PC-3 (cell line): Measurements from ENCODE around the gene ZMIZ1. TPM values are rescaled to one million over a fixed set of nuclear protein-coding genes. Genes with fewer than 3 reads are reported as not detected.

Experiments used
- ATAC-seq: fragments of 200-7000 bp; cut with Tn5 transposase; 2 replicates; pipeline ENCODE4 v1.9.1; 2020; ENCODE audit warnings: mild to moderate bottlenecking, moderate library complexity
- BruUV-seq: library from RNA; stranded (reverse); fragments of 400-500 nt; replicated peaks from 2 replicates; lab custom pipeline; 2021; lab: Mats Ljungman, UMichigan
- CTCF ChIA-PET: fragments of 300-600 bp; sonication (Branson Sonifier 250); formaldehyde crosslinking; loops from one replicate; lab custom pipeline; 2022; ENCODE audit warnings: antibody characterized with exemption; lab: Charles Lee
- POLR2A ChIA-PET: fragments of 300-600 bp; sonication (Branson Sonifier 250); formaldehyde crosslinking; loops from one replicate; lab custom pipeline; 2022; ENCODE audit warnings: antibody characterized with exemption; ENCODE audit not compliant: unreplicated experiment; lab: Charles Lee
- DNase-seq: peaks from one replicate; pipeline ENCODE4 v3.0.0-alpha.2; 2015
- H2AFZ ChIP-seq: fragments of 300-600 bp; sonication (generic); 2 replicates; pipeline ENCODE4 v1.6.0; 2016; ENCODE audit warnings: antibody characterized with exemption, low read length
- H3F3A ChIP-seq: fragments of 300-600 bp; sonication (generic); one replicate; pipeline ENCODE4 v1.6.0; 2017; ENCODE audit warnings: antibody characterized with exemption, low read length, control low read depth, mild to moderate bottlenecking; ENCODE audit not compliant: unreplicated experiment
- H3K27ac ChIP-seq: fragments of 300-600 bp; sonication (generic); 2 replicates; pipeline ENCODE4 v1.5.1; 2016; ENCODE audit warnings: mild to moderate bottlenecking, low read length
- H3K27me3 ChIP-seq: fragments of 300-600 bp; sonication (generic); 2 replicates; pipeline ENCODE4 v1.6.1; 2016; ENCODE audit warnings: low read length, mixed read lengths
- H3K36me3 ChIP-seq: fragments of 300-600 bp; sonication (generic); 2 replicates; pipeline ENCODE4 v1.6.1; 2016; ENCODE audit warnings: low read depth, mixed run types, low read length, mixed read lengths
- H3K4me1 ChIP-seq: fragments of 300-600 bp; sonication (generic); 2 replicates; pipeline ENCODE4 v1.5.1; 2016; ENCODE audit warnings: low read length; ENCODE audit not compliant: insufficient read depth
- H3K4me2 ChIP-seq: fragments of 300-600 bp; sonication (generic); 2 replicates; pipeline ENCODE4 v1.6.0; 2016; ENCODE audit warnings: low read length
- H3K4me3 ChIP-seq: fragments of 300-600 bp; sonication (generic); 2 replicates; pipeline ENCODE4 v1.5.1; 2016; ENCODE audit warnings: mild to moderate bottlenecking, low read length, mixed read lengths
- H3K79me2 ChIP-seq: fragments of 300-600 bp; sonication (generic); 2 replicates; pipeline ENCODE4 v1.6.1; 2017; ENCODE audit warnings: low read length, mixed read lengths
- H3K9ac ChIP-seq: fragments of 300-600 bp; sonication (generic); 2 replicates; pipeline ENCODE4 v1.6.0; 2016; ENCODE audit warnings: mild to moderate bottlenecking, low read length
- H3K9me2 ChIP-seq: fragments of 300-600 bp; sonication (generic); replicated peaks from 2 replicates; pipeline ENCODE4 v1.6.1; 2016; ENCODE audit warnings: mixed run types, low read length, mixed read lengths
- H3K9me3 ChIP-seq: fragments of 300-600 bp; sonication (generic); 2 replicates; pipeline ENCODE4 v1.6.1; 2016; ENCODE audit warnings: low read length, mixed read lengths
- H4K20me1 ChIP-seq: fragments of 300-600 bp; sonication (generic); 2 replicates; pipeline ENCODE4 v1.6.1; 2016; ENCODE audit warnings: low read length, mixed read lengths
- CTCF ChIP-seq: fragments of 300-600 bp; sonication (generic); conservative IDR thresholded peaks from 2 replicates; pipeline ENCODE4 v1.5.1; 2017; ENCODE audit warnings: antibody characterized with exemption, low read depth, mild to moderate bottlenecking, low read length
- EZH2 ChIP-seq: fragments of 300-600 bp; sonication (generic); IDR thresholded peaks from one replicate; pipeline ENCODE4 v1.6.1; 2017; ENCODE audit warnings: antibody characterized with exemption, mild to moderate bottlenecking, low read length; ENCODE audit not compliant: unreplicated experiment
- EZH2phosphoT487 ChIP-seq: fragments of 300-600 bp; sonication (generic); IDR thresholded peaks from 2 replicates; pipeline ENCODE4 v1.6.1; 2018; ENCODE audit warnings: mild to moderate bottlenecking, antibody characterized with exemption, low read length, borderline replicate concordance
- intact Hi-C: fragments of 100-400 bp; cut with micrococcal nuclease; formaldehyde crosslinking; loops from 2 replicates; pipeline ENCODE4 v1.9.0; 2023
- total RNA-seq: library from RNA; depleted of rRNA; stranded (reverse); fragments of >200 nt; gene quantifications from 2 replicates; pipeline ENCODE4 v1.2.3, GENCODE V29; 2014

ZMIZ1 gene
- total RNA-seq, 1 experiment from 2014 or later = 55.4 TPM

GRCh38 chr10:79280956-79281355 is 212.2 kb downstream of the ZMIZ1 start:
- TF ChIP-seq EZH2 (no peak), CTCF (no peak), EZH2phosphoT487 (no peak)
- CTCF ChIA-PET = interaction anchor here (0.6 to 1.1 kb wide), 2 partner anchors 12 to 85 kb away, joined by 3 to 4 read pairs; no protein-coding TSS in a partner anchor
- Histone ChIP-seq H3K4me2 (no peak overlapping the region), H3K36me3 (peaks cover 12% of the 10 kb centered on the region; the same call in 1 of the 2 replicates), H3K9me3 (no peaks in the 10 kb centered on the region), H3K9me2 (no peaks in the 10 kb centered on the region), H3K27me3 (no peaks in the 10 kb centered on the region), H3K9ac (no peak overlapping the region), H3F3A (no peaks in the 10 kb centered on the region), H2AFZ (no peak overlapping the region), H3K4me1 (no peaks in the 10 kb centered on the region), H3K79me2 (no peaks in the 10 kb centered on the region), H3K4me3 (no peak overlapping the region), H4K20me1 (no peaks in the 10 kb centered on the region), H3K27ac (no peak overlapping the region)
- ATAC-seq = no peak
- POLR2A ChIA-PET = no interaction called here
- intact Hi-C loops = no loop called here
- no TSS peak for BruUV-seq
- DNase-seq = no peak

GRCh38 chr10:79282388-79282787 is 213.6 kb downstream of the ZMIZ1 start:
- Histone ChIP-seq H3K27me3 (no peaks in the 10 kb centered on the region), H3K27ac (no peak overlapping the region), H3K9me2 (no peaks in the 10 kb centered on the region), H3K4me3 (no peak overlapping the region), H3K9ac (no peak overlapping the region), H3K4me1 (0 out of 2 replicates have a peak, but pooled peaks cover under 1% of the 10 kb centered on the region), H3K4me2 (no peak overlapping the region), H3F3A (no peaks in the 10 kb centered on the region), H2AFZ (no peak overlapping the region), H3K36me3 (peaks cover 12% of the 10 kb centered on the region; the same call in 1 of the 2 replicates), H3K9me3 (no peaks in the 10 kb centered on the region), H4K20me1 (no peaks in the 10 kb centered on the region), H3K79me2 (no peaks in the 10 kb centered on the region)
- intact Hi-C loops = no loop called here
- CTCF ChIA-PET = no interaction called here
- TF ChIP-seq EZH2 (no peak), CTCF (no peak), EZH2phosphoT487 (no peak)
- ATAC-seq (no peak), DNase-seq (no peak)
- no TSS peak for BruUV-seq
- POLR2A ChIA-PET = no interaction called here

- BruUV-seq = no TSS peak
- no peak for ATAC-seq
- DNase-seq = no peak
- Histone ChIP-seq H3K9me3 (no peaks in the 10 kb centered on the region), H3K79me2 (no peaks in the 10 kb centered on the region), H4K20me1 (no peaks in the 10 kb centered on the region), H3K9ac (no peak overlapping the region), H3K4me3 (no peak overlapping the region), H3K9me2 (no peaks in the 10 kb centered on the region), H2AFZ (no peak overlapping the region), H3K4me2 (no peak overlapping the region), H3K27me3 (no peaks in the 10 kb centered on the region), H3K27ac (no peak overlapping the region), H3F3A (no peaks in the 10 kb centered on the region), H3K4me1 (peaks cover 6% of the 10 kb centered on the region; the same call in 1 of the 2 replicates), H3K36me3 (peaks cover 6% of the 10 kb centered on the region; the same call in 1 of the 2 replicates)
- TF ChIP-seq CTCF = no peak
- no peak for TF ChIP-seq EZH2phosphoT487
- ChIA-PET POLR2A (no interaction called here), CTCF (interaction anchor here (0.7 kb wide), 1 partner anchor 64 kb away, joined by 3 read pairs; no protein-coding TSS in a partner anchor)
- intact Hi-C loops = no loop called here
These were observed 214.8 kb downstream of the ZMIZ1 start for GRCh38 chr10:79283616-79284015.
